MM.1S (cell line): ENCODE measurements around the gene MOCOS.
A peak's percentile ranks its signal among the peaks of the same experiment; 100 is the strongest.

Experiments used
- DNase-seq: peaks from one replicate; pipeline ENCODE4 v3.0.0-alpha.2; 2015
- H2AFZ ChIP-seq: fragments of 300-600 bp; sonication (generic); 2 replicates; pipeline ENCODE4 v1.6.0; 2016; ENCODE audit warnings: antibody characterized with exemption, low read length
- H3F3A ChIP-seq: fragments of 300-600 bp; sonication (generic); 2 replicates; pipeline ENCODE4 v1.6.1; 2016; ENCODE audit warnings: mild to moderate bottlenecking, antibody characterized with exemption, low read length, moderate library complexity, mixed read lengths; ENCODE audit not compliant: insufficient read depth
- H3K27ac ChIP-seq: fragments of 300-600 bp; sonication (generic); 2 replicates; pipeline ENCODE4 v1.5.1; 2016; ENCODE audit warnings: mild to moderate bottlenecking, low read length
- H3K27me3 ChIP-seq: fragments of 300-600 bp; sonication (generic); replicated peaks from 2 replicates; pipeline ENCODE4 v1.6.0; 2016; ENCODE audit warnings: low read length; ENCODE audit not compliant: insufficient read depth
- H3K36me3 ChIP-seq: fragments of 300-600 bp; sonication (generic); replicated peaks from 2 replicates; pipeline ENCODE4 v1.6.1; 2016; ENCODE audit warnings: mild to moderate bottlenecking, low read length, mixed read lengths; ENCODE audit not compliant: insufficient read depth
- H3K4me1 ChIP-seq: fragments of 300-600 bp; sonication (generic); 2 replicates; pipeline ENCODE4 v1.6.1; 2016; ENCODE audit warnings: low read length, mixed read lengths
- H3K4me2 ChIP-seq: fragments of 300-600 bp; sonication (generic); 2 replicates; pipeline ENCODE4 v1.6.0; 2016; ENCODE audit warnings: low read depth, low read length
- H3K4me3 ChIP-seq: fragments of 300-600 bp; sonication (generic); 2 replicates; pipeline ENCODE4 v1.5.1; 2016; ENCODE audit warnings: low read length, mixed read lengths
- H3K79me2 ChIP-seq: fragments of 300-600 bp; sonication (generic); 2 replicates; pipeline ENCODE4 v1.6.1; 2016; ENCODE audit warnings: mixed run types, low read length, mixed read lengths
- H3K9ac ChIP-seq: fragments of 300-600 bp; sonication (generic); 2 replicates; pipeline ENCODE4 v1.6.1; 2016; ENCODE audit warnings: low read length, mixed read lengths
- H3K9me2 ChIP-seq: fragments of 300-600 bp; sonication (generic); replicated peaks from 2 replicates; pipeline ENCODE4 v1.6.1; 2016; ENCODE audit warnings: mild to moderate bottlenecking, low read length, mixed read lengths; ENCODE audit not compliant: insufficient read depth
- H3K9me3 ChIP-seq: fragments of 300-600 bp; sonication (generic); replicated peaks from 2 replicates; pipeline ENCODE4 v1.6.1; 2016; ENCODE audit warnings: mild to moderate bottlenecking, low read length, mixed read lengths; ENCODE audit not compliant: insufficient read depth
- H4K20me1 ChIP-seq: fragments of 300-600 bp; sonication (generic); 2 replicates; pipeline ENCODE4 v1.6.1; 2016; ENCODE audit warnings: mild to moderate bottlenecking, low read length, moderate library complexity, mixed read lengths; ENCODE audit not compliant: insufficient read depth
- EZH2 ChIP-seq: fragments of 300-600 bp; sonication (generic); optimal IDR thresholded peaks from 2 replicates; pipeline ENCODE3; 2017; ENCODE audit warnings: low read depth, mild to moderate bottlenecking, antibody characterized with exemption, low read length, mixed read lengths
- EZH2phosphoT487 ChIP-seq: fragments of 300-600 bp; sonication (generic); IDR thresholded peaks from 2 replicates; pipeline ENCODE4 v1.6.1; 2018; ENCODE audit warnings: antibody characterized with exemption, low read length
- TF ChIP-seq, protein P1 (sequence below): fragments of 300-600 bp; sonication (generic); IDR thresholded peaks from 2 replicates; pipeline ENCODE4 v1.5.1; 2016; ENCODE audit warnings: antibody characterized with exemption, low read length, mixed read lengths

Gene MOCOS

DNA sequence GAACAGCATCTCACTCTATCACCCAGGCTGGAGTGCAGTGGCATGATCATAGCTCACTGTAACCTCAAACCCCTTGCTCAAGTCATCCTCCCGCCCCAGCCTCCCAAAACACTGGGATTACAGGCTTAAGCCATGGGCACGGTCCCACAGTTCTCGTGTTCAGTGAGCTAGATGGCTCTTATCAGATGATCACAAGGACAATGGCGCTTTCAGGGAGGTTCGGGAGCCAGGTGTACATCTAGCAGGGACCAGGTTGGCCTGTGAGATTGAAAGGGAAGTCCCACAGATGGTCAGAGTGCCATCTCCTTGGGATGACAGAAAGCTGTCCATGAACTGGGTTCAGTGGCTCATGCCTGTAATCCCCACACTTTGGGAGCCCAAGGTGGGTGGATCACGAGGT, 96.2 kb downstream of the MOCOS start:
- TF ChIP-seq EZH2 (no peak), EZH2phosphoT487 (no peak)
- TF ChIP-seq, protein P1, sequence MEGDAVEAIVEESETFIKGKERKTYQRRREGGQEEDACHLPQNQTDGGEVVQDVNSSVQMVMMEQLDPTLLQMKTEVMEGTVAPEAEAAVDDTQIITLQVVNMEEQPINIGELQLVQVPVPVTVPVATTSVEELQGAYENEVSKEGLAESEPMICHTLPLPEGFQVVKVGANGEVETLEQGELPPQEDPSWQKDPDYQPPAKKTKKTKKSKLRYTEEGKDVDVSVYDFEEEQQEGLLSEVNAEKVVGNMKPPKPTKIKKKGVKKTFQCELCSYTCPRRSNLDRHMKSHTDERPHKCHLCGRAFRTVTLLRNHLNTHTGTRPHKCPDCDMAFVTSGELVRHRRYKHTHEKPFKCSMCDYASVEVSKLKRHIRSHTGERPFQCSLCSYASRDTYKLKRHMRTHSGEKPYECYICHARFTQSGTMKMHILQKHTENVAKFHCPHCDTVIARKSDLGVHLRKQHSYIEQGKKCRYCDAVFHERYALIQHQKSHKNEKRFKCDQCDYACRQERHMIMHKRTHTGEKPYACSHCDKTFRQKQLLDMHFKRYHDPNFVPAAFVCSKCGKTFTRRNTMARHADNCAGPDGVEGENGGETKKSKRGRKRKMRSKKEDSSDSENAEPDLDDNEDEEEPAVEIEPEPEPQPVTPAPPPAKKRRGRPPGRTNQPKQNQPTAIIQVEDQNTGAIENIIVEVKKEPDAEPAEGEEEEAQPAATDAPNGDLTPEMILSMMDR: no peak
- no peaks in the 10 kb centered on the region for H3K4me1 ChIP-seq
- no peaks in the 10 kb centered on the region for H3F3A ChIP-seq
- no peak overlapping the region for H3K27ac ChIP-seq
- no peaks in the 10 kb centered on the region for H3K27me3 ChIP-seq
- no peaks in the 10 kb centered on the region for H3K79me2 ChIP-seq
- DNase-seq: no peak
- no peaks in the 10 kb centered on the region for H3K9me2 ChIP-seq
- no peak overlapping the region for H2AFZ ChIP-seq
- H3K4me3 ChIP-seq: no peak overlapping the region
- H3K9ac ChIP-seq: no peak overlapping the region
- H3K36me3 ChIP-seq: no peaks in the 10 kb centered on the region
- H3K9me3 ChIP-seq: no peaks in the 10 kb centered on the region
- no peak overlapping the region for H3K4me2 ChIP-seq
- no peaks in the 10 kb centered on the region for H4K20me1 ChIP-seq

GRCh38 chr18:36284268-36284667, 97.0 kb downstream of the MOCOS start:
- no peaks in the 10 kb centered on the region for H3K36me3 ChIP-seq
- no peak overlapping the region for H2AFZ ChIP-seq
- H3K9ac ChIP-seq: no peak overlapping the region
- TF ChIP-seq, protein P1: no peak
- TF ChIP-seq EZH2phosphoT487 (no peak), EZH2 (no peak)
- no peaks in the 10 kb centered on the region for H4K20me1 ChIP-seq
- no peaks in the 10 kb centered on the region for H3F3A ChIP-seq
- H3K79me2 ChIP-seq: no peaks in the 10 kb centered on the region
- no peak overlapping the region for H3K4me3 ChIP-seq
- H3K4me2 ChIP-seq: no peak overlapping the region
- DNase-seq: no peak
- no peaks in the 10 kb centered on the region for H3K9me3 ChIP-seq
- no peaks in the 10 kb centered on the region for H3K9me2 ChIP-seq
- H3K27ac ChIP-seq: no peak overlapping the region
- no peaks in the 10 kb centered on the region for H3K27me3 ChIP-seq
- H3K4me1 ChIP-seq: no peaks in the 10 kb centered on the region

DNA sequence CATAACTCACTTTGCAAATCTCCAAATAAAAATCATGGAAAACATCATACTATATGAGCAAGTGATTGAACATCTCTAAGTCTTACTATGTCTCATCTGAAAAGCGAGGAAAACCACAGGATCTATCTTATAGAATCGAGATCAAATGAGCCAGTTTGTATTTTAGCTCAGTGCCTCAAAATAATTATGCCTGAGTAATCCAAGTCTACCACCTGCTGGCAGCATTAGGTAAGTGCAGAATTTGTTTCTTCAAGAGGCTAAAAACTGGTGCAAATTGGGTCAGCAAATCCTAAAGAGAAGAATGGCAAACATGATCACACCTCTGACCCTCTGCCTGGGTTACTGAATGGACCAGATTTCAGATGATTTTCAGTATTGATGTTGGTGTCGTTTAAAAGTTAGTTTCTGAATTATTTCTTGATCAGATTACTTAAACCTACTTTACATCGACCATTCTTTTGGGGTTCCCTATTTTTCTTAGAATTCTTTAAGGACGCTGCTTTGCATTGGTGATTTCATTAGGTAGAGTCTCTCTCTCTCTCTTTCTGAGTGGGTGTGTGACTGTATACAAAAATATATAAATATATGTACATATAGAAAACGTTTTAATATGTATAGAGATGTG, 97.5 kb downstream of the MOCOS start:
- H3F3A ChIP-seq: no peaks in the 10 kb centered on the region
- H3K27me3 ChIP-seq: no peaks in the 10 kb centered on the region
- H3K36me3 ChIP-seq: no peaks in the 10 kb centered on the region
- TF ChIP-seq, protein P1: peak; percentile 93
- TF ChIP-seq EZH2: no peak
- H3K4me3 ChIP-seq: no peak overlapping the region
- H3K79me2 ChIP-seq: no peaks in the 10 kb centered on the region
- H3K4me1 ChIP-seq: no peaks in the 10 kb centered on the region
- no peak overlapping the region for H3K9ac ChIP-seq
- peak; percentile 64 for DNase-seq
- no peaks in the 10 kb centered on the region for H3K9me2 ChIP-seq
- no peaks in the 10 kb centered on the region for H3K9me3 ChIP-seq
- no peak overlapping the region for H3K27ac ChIP-seq
- H4K20me1 ChIP-seq: no peaks in the 10 kb centered on the region
- no peak overlapping the region for H3K4me2 ChIP-seq
- no peak overlapping the region for H2AFZ ChIP-seq
